Measurements from ENCODE around the gene TRMT2A. TPM values are rescaled to one million over a fixed set of nuclear protein-coding genes. Genes with fewer than 3 reads are reported as not detected.
A peak's percentile ranks its signal among the peaks of the same experiment; 100 is the strongest.

TRMT2A gene
- total RNA-seq, 1 donor from 2014 or later = 45.8 TPM

DNA sequence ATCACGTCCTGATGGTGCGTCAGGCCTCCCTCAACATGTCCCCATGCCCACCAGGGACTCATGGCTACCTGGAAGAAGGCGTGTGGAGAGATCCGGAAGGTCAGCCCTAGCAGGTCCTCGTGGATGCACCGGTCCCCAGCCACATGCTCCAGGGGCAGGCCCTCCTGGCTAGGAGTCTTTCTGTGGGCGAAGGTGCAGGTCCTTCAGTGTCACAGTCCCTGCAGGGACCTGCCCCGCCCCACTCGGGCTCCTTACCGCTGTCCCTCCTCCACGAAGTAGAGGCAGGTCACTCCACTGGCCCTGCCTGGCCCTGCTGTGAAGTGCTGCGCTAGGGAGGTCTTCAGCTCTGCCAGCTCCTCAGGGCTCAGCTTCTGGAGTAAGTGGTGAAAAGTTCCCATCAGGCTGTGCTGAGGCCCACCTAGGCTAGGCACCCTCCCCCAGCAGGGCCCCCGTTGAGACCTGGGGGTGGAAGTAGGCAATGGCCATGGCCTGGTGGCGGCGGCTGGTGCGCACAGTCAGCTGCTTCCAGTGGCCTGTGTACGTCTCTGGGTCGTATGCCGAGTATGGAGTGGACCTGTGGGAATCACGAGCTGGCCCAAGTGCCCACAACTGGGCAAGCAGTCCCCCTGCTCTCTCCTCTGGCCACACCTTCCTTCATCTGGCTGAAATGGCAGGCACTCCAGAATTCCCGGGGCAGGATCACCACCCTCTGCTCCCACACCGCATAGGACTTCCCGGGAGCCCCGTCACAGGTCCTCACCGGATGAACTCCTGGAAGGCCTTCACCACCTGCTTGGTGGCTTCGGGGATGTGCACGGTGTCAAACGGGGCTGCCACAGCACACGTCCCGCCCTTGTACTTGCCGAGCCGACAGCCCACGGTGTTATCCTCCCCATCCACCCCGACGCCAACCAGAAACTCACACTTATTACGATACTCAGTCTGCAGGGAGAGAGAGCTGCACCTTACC is 2.2 kb downstream of the TRMT2A start:
- no peaks in the 10 kb centered on the region for H3K27me3 Mint-ChIP-seq (ENCODE audit: low read depth)
- DNase-seq (ENCODE audit: low spot score) = peak; percentile 88
- H3K27ac Mint-ChIP-seq (ENCODE audit: unreplicated experiment) = peak overlapping the region; percentile 80
- no peaks in the 10 kb centered on the region for H3K9me3 Mint-ChIP-seq (ENCODE audit: low read depth)
- H3K36me3 Mint-ChIP-seq (ENCODE audit: low read depth) = peaks cover 16% of the 10 kb centered on the region
- TF ChIP-seq, protein P1, sequence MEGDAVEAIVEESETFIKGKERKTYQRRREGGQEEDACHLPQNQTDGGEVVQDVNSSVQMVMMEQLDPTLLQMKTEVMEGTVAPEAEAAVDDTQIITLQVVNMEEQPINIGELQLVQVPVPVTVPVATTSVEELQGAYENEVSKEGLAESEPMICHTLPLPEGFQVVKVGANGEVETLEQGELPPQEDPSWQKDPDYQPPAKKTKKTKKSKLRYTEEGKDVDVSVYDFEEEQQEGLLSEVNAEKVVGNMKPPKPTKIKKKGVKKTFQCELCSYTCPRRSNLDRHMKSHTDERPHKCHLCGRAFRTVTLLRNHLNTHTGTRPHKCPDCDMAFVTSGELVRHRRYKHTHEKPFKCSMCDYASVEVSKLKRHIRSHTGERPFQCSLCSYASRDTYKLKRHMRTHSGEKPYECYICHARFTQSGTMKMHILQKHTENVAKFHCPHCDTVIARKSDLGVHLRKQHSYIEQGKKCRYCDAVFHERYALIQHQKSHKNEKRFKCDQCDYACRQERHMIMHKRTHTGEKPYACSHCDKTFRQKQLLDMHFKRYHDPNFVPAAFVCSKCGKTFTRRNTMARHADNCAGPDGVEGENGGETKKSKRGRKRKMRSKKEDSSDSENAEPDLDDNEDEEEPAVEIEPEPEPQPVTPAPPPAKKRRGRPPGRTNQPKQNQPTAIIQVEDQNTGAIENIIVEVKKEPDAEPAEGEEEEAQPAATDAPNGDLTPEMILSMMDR (IDR thresholded peaks at IDR 0.05) = no peak
- peak overlapping the region; percentile 86 for H3K4me3 Mint-ChIP-seq (ENCODE audit: unreplicated experiment)
- H3K4me1 Mint-ChIP-seq (ENCODE audit: low read depth) = peaks cover 30% of the 10 kb centered on the region

- DNase-seq (ENCODE audit: low spot score) = peak; percentile 82
- TF ChIP-seq, protein P1 (IDR thresholded peaks at IDR 0.05) = no peak
- Mint-ChIP-seq H3K4me1 (ENCODE audit: low read depth) (peaks cover 24% of the 10 kb centered on the region), H3K36me3 (ENCODE audit: low read depth) (peaks cover 12% of the 10 kb centered on the region), H3K9me3 (ENCODE audit: low read depth) (no peaks in the 10 kb centered on the region), H3K4me3 (ENCODE audit: unreplicated experiment) (no peak overlapping the region), H3K27me3 (ENCODE audit: low read depth) (no peaks in the 10 kb centered on the region), H3K27ac (ENCODE audit: unreplicated experiment) (no peak overlapping the region)
Observed at GRCh38 chr22:20113551-20114310, 3.3 kb downstream of the TRMT2A start.

DNA sequence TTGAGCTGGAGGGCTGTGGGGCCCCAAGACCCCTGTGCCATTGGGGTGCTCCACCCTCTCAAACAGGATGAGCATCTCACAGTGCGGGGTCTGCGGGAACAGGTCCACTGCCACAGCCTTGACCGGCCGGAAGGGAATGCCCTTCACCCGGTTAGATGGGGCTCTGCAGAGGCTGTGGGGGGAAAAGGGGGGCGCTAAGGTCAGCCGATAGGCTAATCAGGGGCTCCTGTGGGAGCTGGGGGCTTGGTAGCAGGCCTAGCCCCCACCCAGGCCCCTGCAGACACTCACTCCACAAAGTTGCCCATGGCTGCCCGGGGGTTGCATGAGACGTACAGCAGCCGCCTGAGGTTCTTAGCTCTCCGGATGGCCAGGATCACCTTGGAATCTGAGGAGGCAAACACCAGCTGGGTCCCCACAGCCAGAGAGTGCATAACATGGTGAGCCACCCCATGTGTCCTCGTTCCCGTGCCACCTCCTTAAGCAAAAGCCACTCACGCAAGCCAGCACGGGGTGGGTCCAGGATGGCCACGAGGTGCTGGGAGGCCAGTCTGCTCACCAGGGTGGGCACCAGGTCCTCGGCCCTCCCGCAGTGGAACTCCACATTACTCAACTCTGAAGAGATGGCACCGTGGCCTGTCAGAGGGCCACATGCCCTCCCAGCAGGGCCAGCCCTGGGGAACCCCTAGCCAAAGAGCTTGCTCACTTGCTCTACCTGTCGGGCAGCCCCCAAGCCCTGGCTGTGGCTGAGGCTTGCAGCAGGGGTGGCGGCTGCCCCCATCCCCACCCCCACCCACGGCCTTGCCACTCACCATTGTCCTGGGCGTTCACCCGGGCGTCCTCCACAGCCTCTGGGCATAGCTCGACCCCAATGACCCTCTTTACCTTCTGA is 4.2 kb downstream of the TRMT2A start:
- Mint-ChIP-seq H3K9me3 (ENCODE audit: low read depth) (no peaks in the 10 kb centered on the region), H3K4me3 (ENCODE audit: unreplicated experiment) (no peak overlapping the region), H3K27ac (ENCODE audit: unreplicated experiment) (no peak overlapping the region), H3K27me3 (ENCODE audit: low read depth) (no peaks in the 10 kb centered on the region), H3K4me1 (ENCODE audit: low read depth) (peaks cover 16% of the 10 kb centered on the region), H3K36me3 (ENCODE audit: low read depth) (peaks cover 14% of the 10 kb centered on the region)
- TF ChIP-seq, protein P1 (IDR thresholded peaks at IDR 0.05) = no peak
- peak; percentile 84 for DNase-seq (ENCODE audit: low spot score)

- Mint-ChIP-seq H3K9me3 (ENCODE audit: low read depth) (no peaks in the 10 kb centered on the region), H3K27me3 (ENCODE audit: low read depth) (no peaks in the 10 kb centered on the region)
Observed at GRCh38 chr22:20111689-20112622, 5.1 kb downstream of the TRMT2A start.

More at GRCh38 chr22:20111689-20112622, 5.1 kb downstream of the TRMT2A start:
- no peak overlapping the region for H3K4me3 Mint-ChIP-seq (ENCODE audit: unreplicated experiment)
- peaks cover 16% of the 10 kb centered on the region for H3K4me1 Mint-ChIP-seq (ENCODE audit: low read depth)
- peak overlapping the region; percentile 73 for H3K27ac Mint-ChIP-seq (ENCODE audit: unreplicated experiment)
- TF ChIP-seq, protein P1 (IDR thresholded peaks at IDR 0.05) = no peak
- peak; percentile 59 for DNase-seq (ENCODE audit: low spot score)
- H3K36me3 Mint-ChIP-seq (ENCODE audit: low read depth) = peaks cover 17% of the 10 kb centered on the region

Measured in chondrocyte (in vitro differentiated cells).